RWPE2 (cell line): ENCODE measurements around the gene KCNK4.

Source experiments
- ATAC-seq: fragments of 200-7000 bp; cut with Tn5 transposase; 3 replicates; pipeline ENCODE4 v1.9.1; 2021; ENCODE audit warnings: low read depth
- DNase-seq: peaks from one replicate; pipeline ENCODE4 v3.0.0-alpha.2; 2020; ENCODE audit warnings: low spot score
- H3K27ac ChIP-seq: fragments of 450-650 bp; 2 replicates; pipeline ENCODE4 v1.5.1; 2017; ENCODE audit warnings: mild to moderate bottlenecking; ENCODE audit not compliant: poor library complexity, severe bottlenecking
- H3K27me3 ChIP-seq: fragments of 250-450 bp; sonication (Bioruptor Pico); 2 replicates; pipeline ENCODE4 v1.5.1; 2021; ENCODE audit warnings: mild to moderate bottlenecking, moderate library complexity; ENCODE audit not compliant: insufficient read depth, poor library complexity, severe bottlenecking
- H3K36me3 ChIP-seq: fragments of 250-450 bp; sonication (Bioruptor Pico); 2 replicates; pipeline ENCODE4 v1.5.1; 2020; ENCODE audit warnings: low read depth, mild to moderate bottlenecking, moderate library complexity
- H3K4me1 ChIP-seq: fragments of 250-450 bp; sonication (Bioruptor Pico); 2 replicates; pipeline ENCODE4 v1.5.1; 2021; ENCODE audit warnings: mild to moderate bottlenecking, moderate library complexity; ENCODE audit not compliant: insufficient read depth, poor library complexity, severe bottlenecking
- H3K4me3 ChIP-seq: fragments of 250-450 bp; sonication (Bioruptor Pico); 2 replicates; pipeline ENCODE4 v1.5.1; 2021; ENCODE audit warnings: mild to moderate bottlenecking, moderate library complexity; ENCODE audit not compliant: severe bottlenecking
- H3K9me3 ChIP-seq: fragments of 250-450 bp; sonication (Bioruptor Pico); 2 replicates; pipeline ENCODE4 v1.5.1; 2021; ENCODE audit warnings: mild to moderate bottlenecking, moderate library complexity; ENCODE audit not compliant: severe bottlenecking
- CTCF ChIP-seq: fragments of 450-650 bp; IDR thresholded peaks from one replicate; pipeline ENCODE4 v1.5.1; 2017; ENCODE audit warnings: mild to moderate bottlenecking, moderate library complexity; ENCODE audit not compliant: poor library complexity, severe bottlenecking

Gene KCNK4

GRCh38 chr11:64291262-64291751 lies at the start of gene KCNK4:
TSS of gene KCNK4 (plus strand) at chr11:64291302. CDS start at chr11:64293019, 1,717 bp downstream.
- no peak for TF ChIP-seq CTCF
- Histone ChIP-seq H3K9me3 (no peaks in the 10 kb centered on the region), H3K4me1 (no peaks in the 10 kb centered on the region), H3K27ac (no peak within 1 kb of the TSS), H3K4me3 (no peak within 1 kb of the TSS), H3K27me3 (peaks cover 30% of the 10 kb centered on the region), H3K36me3 (no peaks in the 10 kb centered on the region)
- no peak for ATAC-seq
- DNase-seq, result no peak

DNA sequence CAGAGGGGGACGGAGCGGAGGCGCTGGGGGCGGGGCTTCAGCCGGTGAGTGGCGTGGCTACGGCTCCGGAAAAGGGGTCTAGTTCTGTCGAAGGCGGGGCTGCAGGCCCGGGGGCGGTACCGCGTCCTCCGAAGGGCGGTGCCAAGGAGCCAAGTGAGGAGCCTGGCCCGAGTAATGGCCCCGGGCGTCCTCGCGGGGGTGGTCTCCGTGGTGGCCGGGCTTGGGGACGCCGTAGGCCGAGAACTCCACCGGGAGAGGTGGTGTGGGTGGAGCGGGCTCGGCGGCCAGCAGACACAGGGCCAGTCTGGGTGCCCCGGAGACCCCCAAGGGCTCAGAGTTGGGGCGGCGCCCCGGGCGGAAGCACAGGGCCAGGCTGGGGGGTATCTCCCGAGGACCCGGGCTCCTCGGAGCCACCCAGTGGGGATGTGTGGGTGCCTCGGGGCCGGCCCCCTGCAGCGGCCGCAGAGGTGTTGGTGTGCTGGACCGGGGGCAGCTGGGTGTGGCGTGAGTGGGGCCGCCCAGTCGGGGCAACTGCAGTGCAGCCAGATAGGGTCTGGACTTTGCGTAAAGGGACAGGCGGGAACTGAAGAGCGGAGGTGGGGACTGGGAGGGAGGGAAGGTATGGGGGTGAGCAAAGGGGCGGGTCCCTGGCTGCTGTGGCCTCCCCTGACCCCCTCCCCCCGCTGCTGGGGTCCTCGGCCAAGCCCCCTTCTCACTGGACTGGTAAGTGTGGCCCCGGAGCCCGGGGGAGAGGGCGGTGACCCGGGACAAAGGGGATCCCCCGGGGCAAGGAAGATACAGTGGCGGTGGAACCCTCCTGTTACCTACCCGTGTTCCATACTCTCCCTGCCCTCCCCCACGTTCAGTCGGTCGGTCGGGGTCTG lies 49.4 kb upstream of the KCNK4 start:
- peak; percentile 11 for ATAC-seq
- H3K9me3 ChIP-seq, result no peaks in the 10 kb centered on the region
- H3K27me3 ChIP-seq, result no peaks in the 10 kb centered on the region
- no peak for DNase-seq
- H3K36me3 ChIP-seq, result peaks cover 37% of the 10 kb centered on the region
- no peak for TF ChIP-seq CTCF
- H3K4me1 ChIP-seq, result peaks cover 14% of the 10 kb centered on the region
- peak overlapping the region; percentile 59 for H3K4me3 ChIP-seq
- H3K27ac ChIP-seq, result peak overlapping the region; percentile 98

DNA sequence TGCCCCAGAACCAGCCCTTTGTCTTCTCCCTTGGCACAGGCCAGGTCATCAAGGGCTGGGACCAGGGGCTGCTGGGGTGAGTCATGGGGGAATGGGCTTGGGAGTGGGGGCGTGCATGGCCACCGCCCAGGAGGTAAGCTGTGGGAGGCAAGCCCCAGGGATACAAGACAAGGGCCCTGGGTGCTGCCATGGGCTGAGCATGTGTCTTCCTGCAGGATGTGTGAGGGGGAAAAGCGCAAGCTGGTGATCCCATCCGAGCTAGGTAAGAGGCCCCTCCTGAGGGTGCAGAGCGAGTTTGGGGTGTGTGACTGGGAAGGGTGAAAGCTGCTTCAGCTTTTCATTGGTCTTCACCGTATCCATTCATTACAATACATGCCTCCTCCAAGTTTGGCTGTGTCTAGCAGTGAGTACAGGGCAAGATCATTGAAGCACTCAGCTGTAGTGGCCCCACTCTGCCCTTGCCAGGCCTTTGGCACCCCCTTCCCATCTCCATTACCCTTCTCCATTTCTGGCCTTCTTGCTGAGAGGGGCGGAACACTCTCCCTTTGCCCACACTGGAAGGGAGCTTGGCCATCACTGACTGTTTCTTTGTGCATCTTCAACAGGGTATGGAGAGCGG lies 47.8 kb upstream of the KCNK4 start:
- Histone ChIP-seq H3K4me1 (peaks cover 14% of the 10 kb centered on the region), H3K36me3 (peaks cover 36% of the 10 kb centered on the region), H3K9me3 (no peaks in the 10 kb centered on the region), H3K27ac (peak overlapping the region; percentile 98), H3K27me3 (no peaks in the 10 kb centered on the region), H3K4me3 (no peak overlapping the region)
- no peak for DNase-seq
- no peak for ATAC-seq
- TF ChIP-seq CTCF, result no peak

GRCh38 chr11:64244107-64244506 lies 47.0 kb upstream of the KCNK4 start:
- Histone ChIP-seq H3K36me3 (peaks cover 30% of the 10 kb centered on the region), H3K4me3 (no peak overlapping the region), H3K27me3 (no peaks in the 10 kb centered on the region), H3K27ac (peak overlapping the region; percentile 98), H3K9me3 (no peaks in the 10 kb centered on the region), H3K4me1 (peaks cover 14% of the 10 kb centered on the region)
- TF ChIP-seq CTCF, result no peak
- no peak for DNase-seq
- no peak for ATAC-seq
